B cell (primary cell): ENCODE data around the gene TTLL1. TPM values are rescaled to one million over a fixed set of nuclear protein-coding genes. Genes with fewer than 3 reads are reported as not detected.

Experiments used
- ATAC-seq: fragments of 200-7000 bp; cut with Tn5 transposase; one replicate; pipeline ENCODE4 v1.10.0; 2021; ENCODE audit warnings: low read depth, mild to moderate bottlenecking, moderate number of reproducible peaks, moderate library complexity
- CTCF ChIA-PET: fragments of 350-600 bp; sonication (Branson Sonifier 250); formaldehyde crosslinking; loops from one replicate; lab custom pipeline; 2021; ENCODE audit warnings: antibody characterized with exemption, inconsistent platforms; lab: Charles Lee
- POLR2A ChIA-PET: fragments of 350-600 bp; sonication (Branson Sonifier 250); formaldehyde crosslinking; loops from one replicate; lab custom pipeline; 2021; ENCODE audit warnings: antibody characterized with exemption; lab: Charles Lee
- DNase-seq: peaks from one replicate; pipeline ENCODE4 v3.0.0; 2013
- H2AFZ ChIP-seq: 2 replicates; pipeline ENCODE4 v1.6.1; 2012; ENCODE audit warnings: mild to moderate bottlenecking, low read depth, low read length; ENCODE audit not compliant: insufficient read depth, poor library complexity, severe bottlenecking
- H3K27ac ChIP-seq, 2 donors: 1 replicate in 1 of 2; 2 replicates in 1 of 2; pipeline ENCODE4 v1.5.1; 2012 to 2013; ENCODE audit warnings: low read length in 2 of 2, mild to moderate bottlenecking in 2 of 2, moderate library complexity in 1 of 2
- H3K27me3 ChIP-seq, 4 experiments: fragments of 200-600 bp in 1 of 4; sonication (generic) in 1 of 4; replicated peaks in 1 of 4; 1 replicate in 2 of 4; 2 replicates in 2 of 4; pipeline versions ENCODE4 v1.6.1 to v1.7.0; 2013 to 2016; ENCODE audit warnings: low read length in 3 of 4, mild to moderate bottlenecking in 2 of 4, mixed read lengths in 1 of 4, moderate library complexity in 1 of 4; ENCODE audit not compliant: insufficient read depth in 4 of 4, control insufficient read depth in 3 of 4; ENCODE audit errors: control extremely low read depth in 1 of 4
- H3K36me3 ChIP-seq, 2 experiments: replicated peaks in 1 of 2; 1 replicate in 1 of 2; 2 replicates in 1 of 2; pipeline versions ENCODE4 v1.6.1 to v1.7.1; 2013; ENCODE audit warnings: low read length in 1 of 2; ENCODE audit not compliant: insufficient read depth in 2 of 2, control insufficient read depth in 1 of 2; ENCODE audit errors: control extremely low read depth in 1 of 2, extremely low read depth in 1 of 2
- H3K4me1 ChIP-seq, 2 donors: fragments of 200-600 bp in 1 of 2; sonication (generic) in 1 of 2; 1 replicate in 1 of 2; 2 replicates in 1 of 2; pipeline versions ENCODE4 v1.5.1 to v1.6.1; 2013 to 2017; ENCODE audit warnings: low read length in 2 of 2; ENCODE audit not compliant: control insufficient read depth in 2 of 2, insufficient read depth in 2 of 2
- H3K4me2 ChIP-seq: replicated peaks from 2 replicates; pipeline ENCODE3; 2012; ENCODE audit warnings: mild to moderate bottlenecking, low read depth, low read length; ENCODE audit not compliant: poor library complexity, severe bottlenecking
- H3K4me3 ChIP-seq, 5 experiments: fragments of 200-600 bp in 1 of 5; sonication (generic) in 1 of 5; 1 replicate in 3 of 5; 2 replicates in 2 of 5; pipeline versions ENCODE4 v1.5.1 to v1.7.0; 2011 to 2016; ENCODE audit warnings: low read length in 4 of 5, mild to moderate bottlenecking in 4 of 5, low read depth in 2 of 5, control low read depth in 1 of 5, moderate library complexity in 1 of 5; ENCODE audit not compliant: insufficient read depth in 1 of 5; ENCODE audit errors: control extremely low read depth in 1 of 5, extremely low read depth in 1 of 5
- H3K79me2 ChIP-seq: fragments of 200-600 bp; sonication (generic); one replicate; pipeline ENCODE4 v1.6.0; 2016; ENCODE audit warnings: low read length; ENCODE audit not compliant: control insufficient read depth, insufficient read depth
- H3K9ac ChIP-seq: fragments of 200-600 bp; sonication (generic); 2 replicates; pipeline ENCODE4 v1.6.1; 2017; ENCODE audit warnings: mild to moderate bottlenecking, low read length, moderate library complexity
- H3K9me3 ChIP-seq, 3 donors: one replicate each; pipeline versions ENCODE4 v1.6.1 to v1.7.1; 2013; ENCODE audit warnings: low read length in 2 of 3; ENCODE audit not compliant: control insufficient read depth in 2 of 3, insufficient read depth in 1 of 3; ENCODE audit errors: control extremely low read depth in 1 of 3
- H4K20me1 ChIP-seq: 2 replicates; pipeline ENCODE4 v1.6.0; 2012; ENCODE audit warnings: mild to moderate bottlenecking, low read length; ENCODE audit not compliant: insufficient read depth, control insufficient read depth, poor library complexity, severe bottlenecking
- H3K27ac Mint-ChIP-seq: one replicate; pipeline ENCODE4 v1.8.0; 2021; ENCODE audit warnings: mixed read lengths
- H3K27me3 Mint-ChIP-seq: one replicate; pipeline ENCODE4 v1.8.0; 2021; ENCODE audit warnings: mixed read lengths
- H3K4me1 Mint-ChIP-seq: one replicate; pipeline ENCODE4 v1.8.0; 2021; ENCODE audit warnings: mixed read lengths
- H3K4me3 Mint-ChIP-seq: one replicate; pipeline ENCODE4 v1.8.0; 2021; ENCODE audit warnings: mixed read lengths
- H3K9me3 Mint-ChIP-seq: one replicate; pipeline ENCODE4 v1.8.0; 2022; ENCODE audit warnings: mixed read lengths; ENCODE audit not compliant: insufficient read depth
- EZH2 ChIP-seq: IDR thresholded peaks from 2 replicates; pipeline ENCODE4 v1.6.1; 2012; ENCODE audit warnings: borderline replicate concordance, low read depth, mild to moderate bottlenecking, moderate library complexity, low read length; ENCODE audit not compliant: insufficient read depth, poor library complexity, severe bottlenecking
- WGBS: methylation state at CpG from one replicate; pipeline ENCODE4 v1.1.5; 2013; ENCODE audit warnings: missing lambda C conversion rate; ENCODE audit not compliant: insufficient coverage; 5-methylcytosine and 5-hydroxymethylcytosine counted together
- intact Hi-C: fragments of 100-400 bp; cut with micrococcal nuclease; formaldehyde crosslinking; loops from one replicate; pipeline ENCODE4 v1.10.0; 2022
- polyA plus RNA-seq: library from polyadenylated mRNA; depleted of rRNA; stranded (reverse); fragments of >200 nt; gene quantifications from 2 replicates; pipeline ENCODE4 v1.2.3, GENCODE V29; 2012
- total RNA-seq, 2 donors: library from RNA; stranded (reverse); fragments of 120-200 nt in 1 of 2; gene quantifications; 1 replicate in 1 of 2; 2 replicates in 1 of 2; pipeline versions ENCODE4 v1.2.3 to v1.2.4, GENCODE V29; 2013 to 2022
- TF ChIP-seq, protein P1 (sequence below): fragments of 200-600 bp; IDR thresholded peaks from one replicate; pipeline ENCODE4 v1.8.0; 2022; ENCODE audit warnings: antibody characterized with exemption, mild to moderate bottlenecking

TTLL1 gene
- total and polyA plus RNA-seq, 2 donors (not counting 1 experiment from before 2014, with no cell fraction given), result 3.0 to 3.3 TPM

DNA sequence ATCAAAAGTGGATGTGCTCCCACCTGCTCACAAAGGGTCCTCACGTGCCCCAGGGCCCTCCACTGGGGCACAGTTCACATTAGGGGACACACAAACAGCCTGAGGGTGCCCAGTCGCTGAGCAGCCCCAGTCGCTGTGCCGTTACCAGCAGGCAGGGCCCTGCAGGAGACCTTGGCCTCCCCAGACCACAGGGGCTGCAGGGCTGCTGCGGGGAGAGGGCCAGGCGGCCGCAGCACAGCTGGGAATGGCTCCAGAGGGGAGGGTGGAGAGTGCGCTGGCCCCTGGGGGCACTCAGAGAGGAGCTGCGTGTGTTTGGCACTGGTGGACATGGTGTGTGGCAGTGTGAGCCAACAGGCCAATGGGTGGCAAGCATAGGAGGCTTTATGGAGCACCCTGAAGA lies 53.9 kb downstream of the TTLL1 start:
- Histone ChIP-seq H3K4me1 (peaks cover 0 to 6% of the 10 kb centered on the region in 2 donors), H3K27ac (no peak overlapping the region), H4K20me1 (no peaks in the 10 kb centered on the region), H3K9ac (no peak overlapping the region), H3K4me2 (no peak overlapping the region), H3K79me2 (no peaks in the 10 kb centered on the region), H2AFZ (no peak overlapping the region), H3K9me3 (no peaks in the 10 kb centered on the region), H3K4me3 (no peak overlapping the region), H3K36me3 (no peaks in the 10 kb centered on the region), H3K27me3 (no peaks in the 10 kb centered on the region)
- peaks cover 5% of the 10 kb centered on the region for H3K4me1 Mint-ChIP-seq
- TF ChIP-seq EZH2, result no peak
- TF ChIP-seq, protein P1, sequence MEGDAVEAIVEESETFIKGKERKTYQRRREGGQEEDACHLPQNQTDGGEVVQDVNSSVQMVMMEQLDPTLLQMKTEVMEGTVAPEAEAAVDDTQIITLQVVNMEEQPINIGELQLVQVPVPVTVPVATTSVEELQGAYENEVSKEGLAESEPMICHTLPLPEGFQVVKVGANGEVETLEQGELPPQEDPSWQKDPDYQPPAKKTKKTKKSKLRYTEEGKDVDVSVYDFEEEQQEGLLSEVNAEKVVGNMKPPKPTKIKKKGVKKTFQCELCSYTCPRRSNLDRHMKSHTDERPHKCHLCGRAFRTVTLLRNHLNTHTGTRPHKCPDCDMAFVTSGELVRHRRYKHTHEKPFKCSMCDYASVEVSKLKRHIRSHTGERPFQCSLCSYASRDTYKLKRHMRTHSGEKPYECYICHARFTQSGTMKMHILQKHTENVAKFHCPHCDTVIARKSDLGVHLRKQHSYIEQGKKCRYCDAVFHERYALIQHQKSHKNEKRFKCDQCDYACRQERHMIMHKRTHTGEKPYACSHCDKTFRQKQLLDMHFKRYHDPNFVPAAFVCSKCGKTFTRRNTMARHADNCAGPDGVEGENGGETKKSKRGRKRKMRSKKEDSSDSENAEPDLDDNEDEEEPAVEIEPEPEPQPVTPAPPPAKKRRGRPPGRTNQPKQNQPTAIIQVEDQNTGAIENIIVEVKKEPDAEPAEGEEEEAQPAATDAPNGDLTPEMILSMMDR, result no peak
- no peak for ATAC-seq
- ChIA-PET CTCF (interaction anchor here (1.1 to 4.9 kb wide), 4 partner anchors 19 to 256 kb away, joined by 3 to 35 read pairs (median 4); no protein-coding TSS in a partner anchor), POLR2A (no interaction called here)
- intact Hi-C loops, result no loop called here
- no peak overlapping the region for H3K27ac Mint-ChIP-seq
- WGBS, result 97% methylated on average over 9 of the region's 9 CpGs
- no peak for DNase-seq
- no peak overlapping the region for H3K4me3 Mint-ChIP-seq
- H3K9me3 Mint-ChIP-seq, result no peaks in the 10 kb centered on the region
- H3K27me3 Mint-ChIP-seq, result no peaks in the 10 kb centered on the region

DNA sequence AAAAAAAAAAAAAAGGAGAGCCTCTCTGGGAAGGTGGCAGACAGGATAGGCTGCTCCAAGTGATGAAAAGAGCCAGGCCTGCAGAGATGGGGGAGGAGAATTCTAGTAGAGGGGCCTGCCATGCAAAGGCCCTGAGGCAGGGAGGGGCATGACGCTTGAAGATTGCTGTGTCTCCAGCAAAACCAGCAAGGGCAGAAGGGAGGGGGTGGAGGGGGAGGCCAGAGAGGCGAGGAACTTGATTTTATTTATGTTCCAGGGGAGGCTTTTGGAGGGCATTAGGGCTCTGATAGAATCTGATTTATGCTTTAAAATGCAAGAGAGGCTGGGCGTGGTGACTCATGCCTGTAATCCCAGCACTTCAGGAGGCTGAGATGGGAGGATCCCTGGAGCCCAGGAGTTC lies 57.6 kb downstream of the TTLL1 start:
- DNase-seq (no peak), ATAC-seq (no peak)
- H4K20me1 ChIP-seq, result no peaks in the 10 kb centered on the region
- TF ChIP-seq EZH2, result no peak
- TF ChIP-seq, protein P1, result no peak
- H3K79me2 ChIP-seq, result no peaks in the 10 kb centered on the region
- H3K36me3 ChIP-seq, result no peaks in the 10 kb centered on the region
- H3K4me3 Mint-ChIP-seq, result no peak overlapping the region
- H3K9me3 ChIP-seq, result no peaks in the 10 kb centered on the region
- ChIA-PET POLR2A (no interaction called here), CTCF (interaction anchor here (4.9 kb wide), 1 partner anchor 164 kb away, joined by 35 read pairs; no protein-coding TSS in a partner anchor)
- H3K4me1 Mint-ChIP-seq, result peaks cover 5% of the 10 kb centered on the region
- no peak overlapping the region for H3K4me3 ChIP-seq
- H3K4me1 ChIP-seq, result peaks cover 0 to 6% of the 10 kb centered on the region in 2 donors
- no peak overlapping the region for H3K27ac Mint-ChIP-seq
- no peak overlapping the region for H2AFZ ChIP-seq
- 89% methylated on average over 1 of the region's 3 CpGs for WGBS
- intact Hi-C loops, result no loop called here
- no peak overlapping the region for H3K4me2 ChIP-seq
- H3K27me3 ChIP-seq, result no peaks in the 10 kb centered on the region
- no peaks in the 10 kb centered on the region for H3K27me3 Mint-ChIP-seq
- H3K9ac ChIP-seq, result no peak overlapping the region
- no peak overlapping the region for H3K27ac ChIP-seq
- no peaks in the 10 kb centered on the region for H3K9me3 Mint-ChIP-seq
